ENCODE results near the gene FCRLB. TPM values are rescaled to one million over a fixed set of nuclear protein-coding genes. Genes with fewer than 3 reads are reported as not detected.

FCRLB gene
- total and polyA plus RNA-seq, 2 experiments from 2014 or later: 0.37 to 0.56 TPM

DNA sequence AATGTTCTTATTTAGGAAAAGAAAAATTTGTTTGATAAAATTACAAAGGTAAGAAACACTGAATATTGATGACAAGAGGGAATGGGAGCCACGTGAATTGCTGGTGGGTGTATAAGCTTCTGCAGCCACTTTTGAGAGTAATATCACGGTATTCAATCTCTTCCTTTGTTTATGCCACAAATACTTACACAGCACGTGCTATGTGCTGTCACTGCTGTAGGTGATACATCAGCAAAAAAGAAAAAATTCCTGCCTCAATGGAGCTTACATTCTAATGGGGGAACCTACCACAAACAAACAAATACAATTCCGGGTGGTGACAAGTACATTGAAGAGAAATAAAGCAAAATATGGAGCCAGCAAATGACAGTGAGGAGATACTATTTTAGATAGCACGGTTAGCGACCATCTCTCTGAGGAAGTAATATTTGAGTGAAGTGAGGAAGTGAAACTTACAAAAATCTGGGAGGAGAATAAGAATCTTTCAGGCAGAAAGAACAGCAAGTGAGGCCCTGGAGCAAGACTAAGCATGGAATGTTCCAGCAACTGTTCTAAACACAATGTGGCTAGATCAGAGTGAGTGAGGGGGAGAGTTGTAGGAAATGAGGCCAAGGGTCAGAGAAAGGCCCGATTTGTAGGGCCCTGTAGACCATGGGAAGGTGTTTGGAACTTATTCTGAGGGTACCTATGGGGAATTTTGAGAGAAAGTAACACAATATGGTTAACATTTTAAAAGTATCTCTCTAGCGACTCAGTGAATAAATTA, 2.6 kb upstream of the FCRLB start:
- no peaks in the 10 kb centered on the region for H3F3A ChIP-seq (replicated peaks; ENCODE audit: low read depth)
- Mint-ChIP-seq H3K36me3 (ENCODE audit: low read depth) (no peaks in the 10 kb centered on the region), H3K27ac (no peak overlapping the region), H3K27me3 (ENCODE audit: insufficient read depth, low read depth, poor library complexity) (peaks cover 8% of the 10 kb centered on the region), H3K4me3 (no peak overlapping the region), H3K9me3 (no peaks in the 10 kb centered on the region), H3K4me1 (no peaks in the 10 kb centered on the region; the same call in 1 of the 3 replicates)
- DNase-seq (ENCODE audit: low spot score) (no peak), ATAC-seq (no peak)
- no peak overlapping the region for H3K4me2 ChIP-seq
- no peaks in the 10 kb centered on the region for H3K4me1 ChIP-seq (ENCODE audit: insufficient read depth)
- H3K4me3 ChIP-seq: no peak overlapping the region
- H3K27me3 ChIP-seq (ENCODE audit: insufficient read depth): peaks cover 10% of the 10 kb centered on the region; the same call in 1 of the 2 replicates
- TF ChIP-seq ZNF331 (CRISPR knock-in tag; IDR thresholded peaks at IDR 0.05; ENCODE audit: low read depth) (no peak), EZH2phosphoT487 (IDR thresholded peaks at IDR 0.05; ENCODE audit: unreplicated experiment) (no peak), NANOG (IDR thresholded peaks at IDR 0.05; ENCODE audit: borderline replicate concordance) (no peak), JUNB (IDR thresholded peaks at IDR 0.05; ENCODE audit: unreplicated experiment) (no peak), POLR2AphosphoS5 (IDR thresholded peaks at IDR 0.05; ENCODE audit: low read depth) (no peak), STAT1 (IDR thresholded peaks at IDR 0.05; ENCODE audit: unreplicated experiment) (no peak), ZNF114 (CRISPR knock-in tag; IDR thresholded peaks at IDR 0.05) (no peak), EZH2 (IDR thresholded peaks at IDR 0.05; ENCODE audit: low read depth, unreplicated experiment) (no peak), CREB1 (CRISPR knock-in tag; IDR thresholded peaks at IDR 0.05; ENCODE audit: low read depth) (no peak)
- TF ChIP-seq, protein P1, sequence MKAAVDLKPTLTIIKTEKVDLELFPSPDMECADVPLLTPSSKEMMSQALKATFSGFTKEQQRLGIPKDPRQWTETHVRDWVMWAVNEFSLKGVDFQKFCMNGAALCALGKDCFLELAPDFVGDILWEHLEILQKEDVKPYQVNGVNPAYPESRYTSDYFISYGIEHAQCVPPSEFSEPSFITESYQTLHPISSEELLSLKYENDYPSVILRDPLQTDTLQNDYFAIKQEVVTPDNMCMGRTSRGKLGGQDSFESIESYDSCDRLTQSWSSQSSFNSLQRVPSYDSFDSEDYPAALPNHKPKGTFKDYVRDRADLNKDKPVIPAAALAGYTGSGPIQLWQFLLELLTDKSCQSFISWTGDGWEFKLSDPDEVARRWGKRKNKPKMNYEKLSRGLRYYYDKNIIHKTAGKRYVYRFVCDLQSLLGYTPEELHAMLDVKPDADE (IDR thresholded peaks at IDR 0.05): no peak
- TF ChIP-seq, protein P2, sequence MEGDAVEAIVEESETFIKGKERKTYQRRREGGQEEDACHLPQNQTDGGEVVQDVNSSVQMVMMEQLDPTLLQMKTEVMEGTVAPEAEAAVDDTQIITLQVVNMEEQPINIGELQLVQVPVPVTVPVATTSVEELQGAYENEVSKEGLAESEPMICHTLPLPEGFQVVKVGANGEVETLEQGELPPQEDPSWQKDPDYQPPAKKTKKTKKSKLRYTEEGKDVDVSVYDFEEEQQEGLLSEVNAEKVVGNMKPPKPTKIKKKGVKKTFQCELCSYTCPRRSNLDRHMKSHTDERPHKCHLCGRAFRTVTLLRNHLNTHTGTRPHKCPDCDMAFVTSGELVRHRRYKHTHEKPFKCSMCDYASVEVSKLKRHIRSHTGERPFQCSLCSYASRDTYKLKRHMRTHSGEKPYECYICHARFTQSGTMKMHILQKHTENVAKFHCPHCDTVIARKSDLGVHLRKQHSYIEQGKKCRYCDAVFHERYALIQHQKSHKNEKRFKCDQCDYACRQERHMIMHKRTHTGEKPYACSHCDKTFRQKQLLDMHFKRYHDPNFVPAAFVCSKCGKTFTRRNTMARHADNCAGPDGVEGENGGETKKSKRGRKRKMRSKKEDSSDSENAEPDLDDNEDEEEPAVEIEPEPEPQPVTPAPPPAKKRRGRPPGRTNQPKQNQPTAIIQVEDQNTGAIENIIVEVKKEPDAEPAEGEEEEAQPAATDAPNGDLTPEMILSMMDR (conservative IDR thresholded peaks at IDR 0.05; ENCODE audit: low read depth in 2 of 2): no peak
- TF ChIP-seq, protein P3, sequence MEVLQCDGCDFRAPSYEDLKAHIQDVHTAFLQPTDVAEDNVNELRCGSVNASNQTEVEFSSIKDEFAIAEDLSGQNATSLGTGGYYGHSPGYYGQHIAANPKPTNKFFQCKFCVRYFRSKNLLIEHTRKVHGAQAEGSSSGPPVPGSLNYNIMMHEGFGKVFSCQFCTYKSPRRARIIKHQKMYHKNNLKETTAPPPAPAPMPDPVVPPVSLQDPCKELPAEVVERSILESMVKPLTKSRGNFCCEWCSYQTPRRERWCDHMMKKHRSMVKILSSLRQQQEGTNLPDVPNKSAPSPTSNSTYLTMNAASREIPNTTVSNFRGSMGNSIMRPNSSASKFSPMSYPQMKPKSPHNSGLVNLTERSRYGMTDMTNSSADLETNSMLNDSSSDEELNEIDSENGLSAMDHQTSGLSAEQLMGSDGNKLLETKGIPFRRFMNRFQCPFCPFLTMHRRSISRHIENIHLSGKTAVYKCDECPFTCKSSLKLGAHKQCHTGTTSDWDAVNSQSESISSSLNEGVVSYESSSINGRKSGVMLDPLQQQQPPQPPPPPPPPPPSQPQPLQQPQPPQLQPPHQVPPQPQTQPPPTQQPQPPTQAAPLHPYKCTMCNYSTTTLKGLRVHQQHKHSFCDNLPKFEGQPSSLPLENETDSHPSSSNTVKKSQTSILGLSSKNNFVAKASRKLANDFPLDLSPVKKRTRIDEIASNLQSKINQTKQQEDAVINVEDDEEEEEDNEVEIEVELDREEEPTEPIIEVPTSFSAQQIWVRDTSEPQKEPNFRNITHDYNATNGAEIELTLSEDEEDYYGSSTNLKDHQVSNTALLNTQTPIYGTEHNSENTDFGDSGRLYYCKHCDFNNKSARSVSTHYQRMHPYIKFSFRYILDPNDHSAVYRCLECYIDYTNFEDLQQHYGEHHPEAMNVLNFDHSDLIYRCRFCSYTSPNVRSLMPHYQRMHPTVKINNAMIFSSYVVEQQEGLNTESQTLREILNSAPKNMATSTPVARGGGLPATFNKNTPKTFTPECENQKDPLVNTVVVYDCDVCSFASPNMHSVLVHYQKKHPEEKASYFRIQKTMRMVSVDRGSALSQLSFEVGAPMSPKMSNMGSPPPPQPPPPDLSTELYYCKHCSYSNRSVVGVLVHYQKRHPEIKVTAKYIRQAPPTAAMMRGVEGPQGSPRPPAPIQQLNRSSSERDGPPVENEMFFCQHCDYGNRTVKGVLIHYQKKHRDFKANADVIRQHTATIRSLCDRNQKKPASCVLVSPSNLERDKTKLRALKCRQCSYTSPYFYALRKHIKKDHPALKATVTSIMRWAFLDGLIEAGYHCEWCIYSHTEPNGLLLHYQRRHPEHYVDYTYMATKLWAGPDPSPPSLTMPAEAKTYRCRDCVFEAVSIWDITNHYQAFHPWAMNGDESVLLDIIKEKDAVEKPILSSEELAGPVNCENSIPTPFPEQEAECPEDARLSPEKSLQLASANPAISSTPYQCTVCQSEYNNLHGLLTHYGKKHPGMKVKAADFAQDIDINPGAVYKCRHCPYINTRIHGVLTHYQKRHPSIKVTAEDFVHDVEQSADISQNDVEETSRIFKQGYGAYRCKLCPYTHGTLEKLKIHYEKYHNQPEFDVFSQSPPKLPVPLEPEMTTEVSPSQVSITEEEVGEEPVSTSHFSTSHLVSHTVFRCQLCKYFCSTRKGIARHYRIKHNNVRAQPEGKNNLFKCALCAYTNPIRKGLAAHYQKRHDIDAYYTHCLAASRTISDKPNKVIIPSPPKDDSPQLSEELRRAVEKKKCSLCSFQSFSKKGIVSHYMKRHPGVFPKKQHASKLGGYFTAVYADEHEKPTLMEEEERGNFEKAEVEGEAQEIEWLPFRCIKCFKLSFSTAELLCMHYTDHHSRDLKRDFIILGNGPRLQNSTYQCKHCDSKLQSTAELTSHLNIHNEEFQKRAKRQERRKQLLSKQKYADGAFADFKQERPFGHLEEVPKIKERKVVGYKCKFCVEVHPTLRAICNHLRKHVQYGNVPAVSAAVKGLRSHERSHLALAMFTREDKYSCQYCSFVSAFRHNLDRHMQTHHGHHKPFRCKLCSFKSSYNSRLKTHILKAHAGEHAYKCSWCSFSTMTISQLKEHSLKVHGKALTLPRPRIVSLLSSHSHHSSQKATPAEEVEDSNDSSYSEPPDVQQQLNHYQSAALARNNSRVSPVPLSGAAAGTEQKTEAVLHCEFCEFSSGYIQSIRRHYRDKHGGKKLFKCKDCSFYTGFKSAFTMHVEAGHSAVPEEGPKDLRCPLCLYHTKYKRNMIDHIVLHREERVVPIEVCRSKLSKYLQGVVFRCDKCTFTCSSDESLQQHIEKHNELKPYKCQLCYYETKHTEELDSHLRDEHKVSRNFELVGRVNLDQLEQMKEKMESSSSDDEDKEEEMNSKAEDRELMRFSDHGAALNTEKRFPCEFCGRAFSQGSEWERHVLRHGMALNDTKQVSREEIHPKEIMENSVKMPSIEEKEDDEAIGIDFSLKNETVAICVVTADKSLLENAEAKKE (CRISPR knock-in tag; IDR thresholded peaks at IDR 0.05): no peak
- TF ChIP-seq, protein P4, sequence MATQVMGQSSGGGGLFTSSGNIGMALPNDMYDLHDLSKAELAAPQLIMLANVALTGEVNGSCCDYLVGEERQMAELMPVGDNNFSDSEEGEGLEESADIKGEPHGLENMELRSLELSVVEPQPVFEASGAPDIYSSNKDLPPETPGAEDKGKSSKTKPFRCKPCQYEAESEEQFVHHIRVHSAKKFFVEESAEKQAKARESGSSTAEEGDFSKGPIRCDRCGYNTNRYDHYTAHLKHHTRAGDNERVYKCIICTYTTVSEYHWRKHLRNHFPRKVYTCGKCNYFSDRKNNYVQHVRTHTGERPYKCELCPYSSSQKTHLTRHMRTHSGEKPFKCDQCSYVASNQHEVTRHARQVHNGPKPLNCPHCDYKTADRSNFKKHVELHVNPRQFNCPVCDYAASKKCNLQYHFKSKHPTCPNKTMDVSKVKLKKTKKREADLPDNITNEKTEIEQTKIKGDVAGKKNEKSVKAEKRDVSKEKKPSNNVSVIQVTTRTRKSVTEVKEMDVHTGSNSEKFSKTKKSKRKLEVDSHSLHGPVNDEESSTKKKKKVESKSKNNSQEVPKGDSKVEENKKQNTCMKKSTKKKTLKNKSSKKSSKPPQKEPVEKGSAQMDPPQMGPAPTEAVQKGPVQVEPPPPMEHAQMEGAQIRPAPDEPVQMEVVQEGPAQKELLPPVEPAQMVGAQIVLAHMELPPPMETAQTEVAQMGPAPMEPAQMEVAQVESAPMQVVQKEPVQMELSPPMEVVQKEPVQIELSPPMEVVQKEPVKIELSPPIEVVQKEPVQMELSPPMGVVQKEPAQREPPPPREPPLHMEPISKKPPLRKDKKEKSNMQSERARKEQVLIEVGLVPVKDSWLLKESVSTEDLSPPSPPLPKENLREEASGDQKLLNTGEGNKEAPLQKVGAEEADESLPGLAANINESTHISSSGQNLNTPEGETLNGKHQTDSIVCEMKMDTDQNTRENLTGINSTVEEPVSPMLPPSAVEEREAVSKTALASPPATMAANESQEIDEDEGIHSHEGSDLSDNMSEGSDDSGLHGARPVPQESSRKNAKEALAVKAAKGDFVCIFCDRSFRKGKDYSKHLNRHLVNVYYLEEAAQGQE (IDR thresholded peaks at IDR 0.05; ENCODE audit: unreplicated experiment): no peak
- peak overlapping the region; percentile 33; the same call in 1 of the 2 replicates for H2AFZ ChIP-seq
- no peaks in the 10 kb centered on the region for H4K20me1 ChIP-seq (replicated peaks; ENCODE audit: insufficient read depth)
- H3K79me2 ChIP-seq (replicated peaks; ENCODE audit: insufficient read depth): no peaks in the 10 kb centered on the region
- H3K36me3 ChIP-seq (ENCODE audit: insufficient read depth): no peaks in the 10 kb centered on the region
- 0 out of 2 replicates have a peak, but pooled peaks cover 2% of the 10 kb centered on the region for H3K9me2 ChIP-seq (ENCODE audit: insufficient read depth)
- H3K27ac ChIP-seq (ENCODE audit: low read depth): no peak overlapping the region

Data from GM23338 (cell line).